Gastrocnemius medialis (tissue), 4 donors: ENCODE results near the gene GRIK1.

Experiments
- POLR2A ChIP-seq, 2 donors: fragments of 450-650 bp; IDR thresholded peaks; one replicate each; pipeline ENCODE4 v1.6.1; 2017; ENCODE audit warnings: antibody characterized with exemption in 2 of 2, mild to moderate bottlenecking in 2 of 2, moderate library complexity in 2 of 2
- TF ChIP-seq, protein P1 (sequence below), 5 experiments: fragments of 450-650 bp in 3 of 5; fragments of 200-600 bp in 2 of 5; sonication (generic) in 2 of 5; IDR thresholded peaks in 4 of 5; conservative IDR thresholded peaks in 1 of 5; 1 replicate in 4 of 5; 2 replicates in 1 of 5; pipeline ENCODE4 v1.5.1; 2016 to 2019; ENCODE audit warnings: antibody characterized with exemption in 5 of 5, mild to moderate bottlenecking in 3 of 5, moderate library complexity in 3 of 5

DNA sequence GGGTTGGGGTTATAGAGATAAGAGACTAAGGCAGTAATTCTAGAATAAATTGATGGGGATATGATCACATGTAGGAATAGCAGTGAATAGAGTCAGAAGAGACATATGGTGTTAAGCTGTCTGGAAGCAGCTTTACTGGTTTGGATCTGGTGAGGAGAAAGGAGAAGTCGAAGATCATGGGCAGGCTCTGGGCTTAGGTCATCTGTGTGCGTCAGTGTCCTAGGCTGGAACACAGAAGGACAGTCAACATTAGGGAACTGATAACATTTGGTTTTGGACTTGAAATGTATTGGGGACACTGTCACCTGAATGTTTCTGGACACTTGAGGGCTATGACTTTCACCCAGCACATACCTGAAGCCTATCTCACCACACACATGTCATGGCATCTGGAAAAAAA is 13.9 kb upstream of the GRIK1 start:
- TF ChIP-seq, protein P1, sequence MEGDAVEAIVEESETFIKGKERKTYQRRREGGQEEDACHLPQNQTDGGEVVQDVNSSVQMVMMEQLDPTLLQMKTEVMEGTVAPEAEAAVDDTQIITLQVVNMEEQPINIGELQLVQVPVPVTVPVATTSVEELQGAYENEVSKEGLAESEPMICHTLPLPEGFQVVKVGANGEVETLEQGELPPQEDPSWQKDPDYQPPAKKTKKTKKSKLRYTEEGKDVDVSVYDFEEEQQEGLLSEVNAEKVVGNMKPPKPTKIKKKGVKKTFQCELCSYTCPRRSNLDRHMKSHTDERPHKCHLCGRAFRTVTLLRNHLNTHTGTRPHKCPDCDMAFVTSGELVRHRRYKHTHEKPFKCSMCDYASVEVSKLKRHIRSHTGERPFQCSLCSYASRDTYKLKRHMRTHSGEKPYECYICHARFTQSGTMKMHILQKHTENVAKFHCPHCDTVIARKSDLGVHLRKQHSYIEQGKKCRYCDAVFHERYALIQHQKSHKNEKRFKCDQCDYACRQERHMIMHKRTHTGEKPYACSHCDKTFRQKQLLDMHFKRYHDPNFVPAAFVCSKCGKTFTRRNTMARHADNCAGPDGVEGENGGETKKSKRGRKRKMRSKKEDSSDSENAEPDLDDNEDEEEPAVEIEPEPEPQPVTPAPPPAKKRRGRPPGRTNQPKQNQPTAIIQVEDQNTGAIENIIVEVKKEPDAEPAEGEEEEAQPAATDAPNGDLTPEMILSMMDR (IDR thresholded peaks at IDR 0.05 in 4 of 5, conservative IDR thresholded peaks at IDR 0.05 in 1 of 5), result no peak
- no peak for TF ChIP-seq POLR2A (IDR thresholded peaks at IDR 0.05)
